ENCODE data around the gene RPS5.
"Not testable (repeated sequence)": the region's sequence is repeated elsewhere in the genome, so short reads cannot be mapped to it uniquely, and the experiment has no call there.

The RPS5 gene

DNA sequence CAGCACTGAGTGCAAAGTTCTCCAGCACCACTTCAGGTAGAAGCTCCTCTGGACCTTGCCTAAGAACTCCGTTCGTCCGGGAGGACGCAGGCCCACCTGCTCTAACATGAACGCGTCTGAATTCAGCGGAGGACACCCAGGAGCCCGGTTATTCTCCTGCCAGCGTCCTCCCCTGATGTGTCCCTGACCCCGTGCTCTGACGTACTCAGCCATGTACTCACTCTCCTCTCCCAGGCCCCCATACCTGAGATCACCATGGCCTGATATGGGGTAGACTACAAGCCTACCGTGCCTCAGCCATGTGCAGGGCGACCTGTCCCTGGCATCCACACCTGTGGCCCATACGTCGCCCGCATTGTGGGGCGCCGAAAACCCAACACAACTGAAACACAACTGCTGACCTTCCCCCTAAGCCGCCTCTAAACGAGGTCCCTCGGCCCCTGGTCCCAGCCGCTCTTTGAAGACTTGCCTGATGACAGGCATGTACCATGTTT, 20.6 kb downstream of the RPS5 start:
- DNase-seq, result no peak

DNA sequence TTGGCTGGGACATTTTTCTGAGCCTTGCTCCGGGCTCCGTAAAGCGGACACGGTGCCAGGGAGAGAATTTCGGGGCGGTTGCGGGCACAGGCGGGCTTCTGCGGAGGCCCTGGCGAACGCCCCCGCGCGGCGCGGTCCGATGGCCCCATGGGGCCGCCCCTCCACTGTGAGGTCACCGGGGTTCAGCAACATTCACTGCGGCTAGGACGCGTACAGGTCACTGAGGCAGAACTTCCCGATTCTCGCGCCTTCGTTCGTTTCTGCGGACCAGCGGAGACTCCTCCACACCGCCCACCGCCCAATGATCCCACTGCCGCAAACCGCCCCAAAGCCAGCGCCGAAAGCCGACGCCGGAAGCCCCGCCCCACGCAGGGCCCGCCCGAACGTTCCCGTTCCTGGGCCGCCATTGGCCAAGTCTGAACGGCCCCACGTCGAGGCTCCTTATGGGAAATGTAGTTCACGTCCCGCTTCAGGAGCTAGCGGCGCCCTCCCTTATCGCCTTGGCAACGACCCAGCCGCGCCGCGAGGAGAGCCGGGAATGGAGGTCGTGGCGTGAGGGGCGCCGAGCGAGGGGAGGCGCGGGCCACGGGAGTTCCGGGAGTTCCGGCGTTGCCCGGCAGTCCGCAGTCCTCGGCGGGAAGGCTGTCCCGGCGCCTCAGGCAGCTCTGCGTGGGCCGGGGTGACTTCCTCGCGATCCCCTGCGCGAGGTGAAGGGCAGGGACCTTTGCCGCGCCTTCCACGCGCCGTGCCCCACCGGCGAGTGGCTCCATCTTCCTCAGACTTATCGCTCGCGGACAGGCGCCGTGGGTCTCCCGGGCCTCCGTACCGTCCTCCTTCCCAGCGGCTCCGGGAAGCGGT, 21.3 kb downstream of the RPS5 start, which contains the start of gene ZNF584:
ZNF584 (plus strand) TSS at position 498 of the 858 bp plus-strand sequence. CDS start 499 bp downstream, outside the sequence.
- DNase-seq, result peak; percentile 96

DNA sequence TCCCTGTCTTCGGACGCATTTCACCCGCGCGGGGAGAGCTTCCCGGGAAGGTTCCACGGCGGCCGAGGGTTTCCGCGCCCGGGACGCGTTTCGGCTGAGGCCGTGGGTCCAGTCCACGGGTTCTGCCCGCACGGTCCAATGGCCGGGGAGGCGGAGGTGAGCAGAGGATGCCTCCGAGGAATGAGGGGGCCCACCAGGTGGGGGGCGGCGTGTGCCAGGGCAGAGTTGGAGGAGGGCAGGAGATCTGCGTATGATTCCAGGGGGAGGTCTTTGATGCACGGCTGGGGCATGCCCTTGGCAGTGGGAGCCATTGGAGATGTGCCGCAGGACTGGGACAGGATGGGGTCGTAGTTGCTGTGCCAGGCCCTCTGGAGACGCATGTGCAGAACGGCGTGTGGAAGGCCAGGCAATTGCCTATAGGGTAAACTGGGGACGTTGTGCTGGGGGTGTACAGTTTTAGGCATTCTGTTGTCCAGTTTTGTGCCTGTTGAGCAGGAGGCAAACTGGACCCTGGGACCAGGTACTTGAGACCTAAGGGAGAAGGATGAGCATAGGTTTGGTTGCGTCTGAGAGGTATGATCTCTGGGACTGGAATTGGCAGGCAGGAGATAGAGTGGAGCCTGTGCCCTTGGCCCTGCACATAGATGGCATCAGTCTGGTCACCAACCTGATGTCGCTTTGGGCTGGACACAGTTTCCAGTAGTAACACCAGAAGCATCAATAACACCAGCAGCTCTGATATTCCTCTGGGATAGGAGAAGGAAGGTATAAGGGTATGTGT, 22.1 kb downstream of the RPS5 start:
- peak; percentile 42 for DNase-seq

DNA sequence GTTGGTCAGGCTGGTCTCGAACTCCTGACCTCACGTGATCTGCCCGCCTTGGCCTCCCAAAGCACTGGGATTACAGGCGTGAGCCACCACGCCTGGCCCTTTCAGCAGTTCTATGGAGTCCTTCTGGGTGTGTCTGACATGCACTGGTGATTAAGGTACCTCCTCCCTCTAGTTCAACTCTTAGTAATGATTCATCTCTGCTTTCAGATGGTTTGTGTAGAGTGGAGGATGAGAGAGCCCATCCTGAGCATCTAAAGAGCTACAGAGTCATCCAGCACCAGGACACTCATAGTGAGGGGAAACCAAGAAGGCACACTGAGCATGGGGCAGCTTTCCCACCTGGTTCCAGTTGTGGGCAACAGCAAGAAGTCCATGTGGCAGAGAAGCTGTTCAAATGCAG, 29.5 kb downstream of the RPS5 start:
- DNase-seq, result no peak

DNA sequence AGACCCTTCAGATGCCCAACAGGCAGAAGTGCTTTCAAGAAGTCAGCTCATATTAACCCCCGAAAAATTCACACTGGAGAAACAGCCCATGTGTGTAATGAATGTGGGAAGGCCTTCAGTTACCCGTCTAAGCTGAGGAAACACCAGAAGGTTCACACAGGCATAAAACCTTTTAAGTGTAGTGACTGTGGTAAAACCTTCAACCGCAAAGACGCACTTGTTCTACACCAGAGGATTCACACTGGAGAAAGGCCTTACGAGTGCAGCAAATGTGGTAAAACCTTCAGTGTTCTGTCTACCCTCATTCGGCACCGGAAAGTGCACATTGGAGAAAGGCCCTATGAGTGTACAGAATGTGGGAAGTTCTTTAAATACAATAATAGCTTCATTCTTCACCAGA, 30.0 kb downstream of the RPS5 start:
- no peak for DNase-seq

DNA sequence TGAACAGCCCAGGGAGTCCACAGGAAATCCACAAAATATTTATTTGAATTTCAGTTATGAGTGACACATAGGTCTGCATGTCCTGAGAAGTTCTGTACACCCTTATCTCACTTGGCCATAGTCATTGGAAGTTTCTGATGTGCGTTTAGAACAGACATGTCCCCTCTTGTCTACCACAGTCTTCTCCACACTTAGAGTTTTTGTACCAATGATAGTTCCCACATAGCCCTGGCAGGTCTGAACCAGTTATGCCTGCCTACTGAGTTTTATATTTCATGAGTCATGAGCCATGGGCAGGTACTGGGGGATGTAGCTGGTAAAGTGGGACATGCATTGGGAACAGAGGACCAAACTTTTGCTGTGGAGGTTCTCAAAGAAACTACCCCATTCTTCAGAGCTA, 41.5 kb downstream of the RPS5 start:
- DNase-seq, result no peak

DNA sequence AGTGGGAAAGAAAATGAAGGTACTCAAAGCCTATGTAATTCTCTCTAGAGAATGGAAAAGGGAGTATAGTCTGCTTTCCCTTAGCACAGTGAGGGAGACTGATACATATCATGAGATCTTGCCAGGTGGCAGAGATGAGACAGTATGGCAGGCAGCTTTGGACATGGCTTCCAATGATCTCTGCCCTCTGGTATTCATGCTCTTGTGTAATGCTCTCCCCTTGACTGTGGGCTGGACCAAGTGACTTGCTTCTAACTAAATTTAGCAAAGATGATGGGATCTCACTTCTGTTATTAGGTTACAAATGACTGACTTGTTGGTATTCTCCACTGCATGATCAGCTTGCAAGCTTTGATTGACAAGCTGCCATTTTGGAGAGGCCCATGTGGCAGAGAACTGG, 42.7 kb downstream of the RPS5 start:
- no peak for DNase-seq

DNA sequence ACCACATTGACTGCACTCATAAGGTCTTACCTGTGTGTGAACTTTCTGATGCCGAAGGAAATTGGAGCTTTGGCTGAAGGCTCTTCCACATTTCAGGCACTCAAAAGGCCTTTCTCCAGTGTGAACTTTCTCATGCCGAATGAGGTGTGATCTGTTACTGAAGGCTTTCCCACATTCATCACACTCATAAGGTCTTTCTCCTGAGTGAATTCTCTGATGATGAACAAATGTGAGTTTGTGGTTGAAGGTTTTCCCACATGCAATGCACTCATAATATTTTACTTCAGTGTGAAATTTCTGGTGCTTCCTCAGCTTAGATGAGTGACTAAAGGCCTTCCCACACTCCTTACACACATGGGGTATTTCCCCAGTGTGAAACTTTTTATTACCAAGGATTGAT, 47.1 kb downstream of the RPS5 start:
- peak; percentile 18 for DNase-seq

DNA sequence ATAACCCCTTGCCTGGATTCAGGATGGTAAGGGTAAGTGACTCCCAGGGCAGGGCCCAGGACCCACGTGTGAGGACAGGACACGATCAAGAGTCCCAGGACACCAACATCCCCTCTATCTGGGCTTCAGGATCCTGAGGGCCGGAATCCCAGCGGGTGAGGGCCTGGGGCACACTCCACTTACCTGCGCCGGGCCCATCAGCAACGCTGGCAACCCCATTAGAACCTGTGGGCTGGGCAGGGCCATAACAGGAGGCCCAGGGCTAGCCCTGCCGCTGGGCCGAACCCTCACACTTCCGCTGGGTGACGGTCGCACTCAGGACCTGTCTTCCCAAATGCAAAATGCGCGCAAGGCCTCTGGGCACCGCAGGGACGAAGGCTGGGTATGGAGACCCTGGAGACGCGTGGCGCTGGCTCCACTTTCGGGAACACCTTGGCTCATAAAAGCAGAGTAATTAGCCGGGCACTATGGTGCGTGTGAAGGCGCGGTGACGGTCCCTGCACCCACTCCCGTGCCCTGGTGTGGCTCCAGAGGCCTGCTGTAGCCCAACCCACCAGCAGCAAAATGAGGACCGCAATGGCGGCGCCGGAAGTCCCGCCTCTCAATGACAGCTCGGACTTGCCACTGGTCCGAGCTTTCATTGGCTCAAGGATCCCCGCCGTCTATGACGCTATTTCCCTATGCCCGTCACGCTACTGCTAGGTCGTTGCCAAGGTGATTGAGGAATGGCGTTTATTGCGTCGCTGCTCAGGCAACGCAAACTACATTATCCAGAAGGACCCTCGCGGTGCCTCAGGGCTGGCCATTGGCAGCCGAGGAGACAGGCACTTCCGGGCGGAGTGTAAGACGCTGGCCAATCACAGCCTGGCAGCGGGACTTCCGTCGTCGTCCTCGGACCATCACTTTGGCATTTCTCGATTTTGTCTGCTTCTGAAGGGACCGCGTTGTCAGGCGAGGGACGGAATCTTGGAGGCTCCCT, 52.8 kb downstream of the RPS5 start, which contains the start of gene ZNF132:
ZNF132 (minus strand) TSS at position 578 of the 979 bp plus-strand sequence; CDS start at position 246, 332 bp downstream.
- DNase-seq, result peak; percentile 100

DNA sequence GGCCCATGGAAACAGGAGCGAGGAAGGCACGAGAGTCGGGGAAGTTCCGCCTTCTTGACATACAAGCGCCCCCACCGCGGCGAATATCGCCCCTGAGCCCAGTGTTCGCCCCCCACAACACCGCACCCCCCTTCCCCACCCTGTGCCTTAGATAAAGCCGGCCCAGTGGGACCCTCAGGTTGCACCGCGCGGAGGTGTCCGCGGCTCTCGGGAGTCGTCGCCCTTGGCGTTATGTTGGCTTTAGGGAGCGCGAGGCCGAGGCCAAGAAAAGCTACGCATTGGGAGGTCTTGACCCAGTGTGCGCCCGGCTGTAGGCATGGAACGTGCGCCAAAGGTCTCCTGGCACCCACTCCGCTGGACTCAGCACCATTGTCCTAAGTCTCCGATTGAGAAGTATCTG, 53.5 kb downstream of the RPS5 start:
- DNase-seq, result no peak

DNA sequence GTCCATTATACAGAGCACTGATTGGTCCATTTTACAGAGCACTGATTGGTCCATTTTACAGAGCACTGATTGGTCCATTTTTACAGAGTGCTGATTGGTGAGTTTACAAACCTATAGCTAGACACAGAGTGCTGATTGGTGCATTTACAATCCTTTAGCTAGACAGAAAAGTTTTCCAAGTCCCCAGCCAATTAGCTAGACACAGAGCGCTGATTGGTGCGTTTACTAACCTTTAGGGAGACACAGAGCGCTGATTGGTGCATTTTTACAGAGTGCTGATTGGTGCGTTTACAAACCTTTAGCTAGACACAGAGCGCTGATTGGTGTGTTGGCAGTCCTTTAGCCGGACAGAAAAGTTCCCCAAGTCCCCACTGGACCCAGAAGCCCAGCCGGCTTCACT, 55.9 kb downstream of the RPS5 start:
- DNase-seq, result not testable (repeated sequence)

Data from fibroblast of skin of scalp (primary cell).